Epidermal melanocyte (primary cell): ENCODE results near the gene C11orf71.

Source experiments
- DNase-seq: peaks from one replicate; pipeline ENCODE4 v3.0.0; 2011; ENCODE audit warnings: low spot score; ENCODE audit not compliant: insufficient read length

Gene C11orf71, protein sequence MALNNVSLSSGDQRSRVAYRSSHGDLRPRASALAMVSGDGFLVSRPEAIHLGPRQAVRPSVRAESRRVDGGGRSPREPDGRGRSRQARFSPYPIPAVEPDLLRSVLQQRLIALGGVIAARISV

DNA sequence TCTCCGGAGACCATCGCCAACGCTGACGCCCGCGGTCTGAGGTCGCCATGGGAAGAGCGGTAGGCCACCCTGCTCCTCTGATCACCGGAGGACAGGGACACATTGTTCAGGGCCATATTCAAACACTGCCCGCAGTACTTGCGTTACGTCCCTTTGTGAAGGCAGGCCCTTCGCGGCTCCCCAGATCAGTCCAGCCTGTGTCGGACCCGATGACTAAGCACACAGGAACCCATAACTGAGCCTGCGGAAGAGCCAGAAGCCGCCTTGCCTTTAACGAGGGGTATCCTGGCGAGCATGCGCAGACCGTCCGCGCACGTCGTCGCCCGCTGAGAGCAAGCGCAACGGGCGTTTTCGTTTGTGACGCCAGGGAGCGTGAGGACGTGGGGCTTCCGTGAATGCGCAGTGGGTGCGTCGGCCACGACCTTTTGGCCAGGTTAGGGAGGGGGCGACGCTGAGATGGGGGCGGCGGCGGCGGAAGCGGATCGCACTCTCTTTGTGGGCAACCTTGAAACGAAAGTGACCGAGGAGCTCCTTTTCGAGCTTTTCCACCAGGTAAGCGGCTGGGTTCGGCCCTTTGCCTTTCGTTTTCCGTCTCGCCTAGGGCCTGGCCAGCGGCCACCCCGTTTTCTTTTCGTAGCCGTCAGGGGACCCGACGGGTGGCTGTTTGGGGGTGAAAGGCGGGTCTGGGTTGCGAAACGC, at the start of gene C11orf71, which contains the start of gene RBM7:
Gene C11orf71 (minus strand): TSS at position 296 of the 699 bp plus-strand sequence. CDS start 180 bp downstream, at position 116.
Gene RBM7 (plus strand): TSS at position 451 of the 699 bp plus-strand sequence. CDS start 6 bp downstream, at position 457.
- DNase-seq, result peak; percentile 84

DNA sequence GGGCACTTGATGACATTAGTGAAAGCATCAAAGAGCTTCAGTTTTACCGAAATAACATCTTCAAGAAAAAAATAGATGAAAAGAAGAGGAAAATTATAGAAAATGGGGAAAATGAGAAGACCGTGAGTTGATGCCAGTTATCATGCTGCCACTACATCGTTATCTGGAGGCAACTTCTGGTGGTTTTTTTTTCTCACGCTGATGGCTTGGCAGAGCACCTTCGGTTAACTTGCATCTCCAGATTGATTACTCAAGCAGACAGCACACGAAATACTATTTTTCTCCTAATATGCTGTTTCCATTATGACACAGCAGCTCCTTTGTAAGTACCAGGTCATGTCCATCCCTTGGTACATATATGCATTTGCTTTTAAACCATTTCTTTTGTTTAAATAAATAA, 49.5 kb upstream of the C11orf71 start:
- DNase-seq, result no peak

DNA sequence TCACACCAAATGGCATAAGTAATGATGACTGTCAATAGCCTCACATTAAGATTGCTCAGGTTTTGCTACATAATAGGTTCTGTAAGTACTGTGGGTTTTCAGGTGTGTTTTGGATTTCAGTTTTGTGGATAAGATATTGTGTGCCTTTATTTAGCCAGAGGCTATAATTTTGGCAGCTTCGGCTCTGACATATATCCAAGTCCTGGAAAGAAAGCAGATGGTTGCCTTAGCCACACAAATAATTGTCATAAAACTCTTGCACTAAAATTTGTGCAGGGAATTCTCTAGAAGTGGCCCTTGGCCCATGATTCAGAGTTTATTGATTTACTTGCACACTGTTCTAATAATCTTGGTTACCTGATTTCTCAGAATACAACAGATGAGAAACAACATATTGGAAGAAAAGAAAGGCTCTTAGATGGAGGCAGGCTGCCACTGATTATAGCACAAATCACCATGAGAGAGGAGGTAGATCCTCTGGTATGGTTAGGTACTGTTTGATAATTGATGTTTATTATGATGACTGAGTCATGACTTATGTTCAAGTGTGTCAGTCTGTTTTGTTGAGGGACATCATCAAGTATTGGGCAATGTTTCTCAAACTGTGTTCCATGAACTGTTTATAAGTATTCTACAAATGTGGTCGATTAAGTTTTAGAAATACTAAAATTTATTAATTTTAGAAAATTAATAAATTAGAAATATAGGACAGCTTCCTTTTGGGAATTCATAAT, 48.6 kb upstream of the C11orf71 start:
- DNase-seq, result no peak

DNA sequence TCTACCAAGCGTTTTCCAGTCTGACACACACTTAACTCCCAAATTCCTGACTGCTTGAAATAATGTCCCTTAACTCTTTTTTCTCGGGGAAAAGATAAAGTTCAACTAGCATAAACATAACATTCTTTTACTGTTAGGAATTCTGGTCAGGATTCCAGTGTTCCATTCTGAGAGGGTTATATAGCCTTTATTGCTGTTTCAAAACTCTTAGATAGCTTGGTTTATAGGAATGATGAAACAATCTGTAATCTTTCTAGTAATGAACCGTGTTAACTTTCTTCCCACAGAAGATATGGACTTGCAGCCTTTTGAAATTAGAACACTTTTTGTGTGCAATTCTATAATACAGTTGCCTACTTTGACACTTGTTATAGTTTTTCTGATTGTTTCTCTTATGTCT, 47.6 kb upstream of the C11orf71 start:
- no peak for DNase-seq

DNA sequence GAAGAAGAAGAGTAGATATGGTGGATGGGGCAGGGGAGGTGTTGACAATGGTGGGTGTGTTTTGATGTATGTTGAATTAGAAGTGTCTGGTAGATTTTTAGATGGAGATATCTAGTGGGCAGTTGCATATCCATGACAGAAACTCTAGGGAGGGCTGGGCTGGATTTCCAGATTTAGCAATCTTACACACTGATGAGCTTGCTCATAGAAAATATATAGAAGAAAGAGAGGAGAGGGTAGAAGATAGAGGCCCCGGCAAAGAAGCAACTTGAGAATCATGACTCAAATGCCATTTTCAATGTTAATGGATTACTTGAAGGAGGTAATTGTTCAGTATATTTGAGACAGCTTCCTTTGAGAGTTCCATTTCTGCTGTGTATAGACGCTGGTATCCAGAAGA, 47.1 kb upstream of the C11orf71 start:
- no peak for DNase-seq

DNA sequence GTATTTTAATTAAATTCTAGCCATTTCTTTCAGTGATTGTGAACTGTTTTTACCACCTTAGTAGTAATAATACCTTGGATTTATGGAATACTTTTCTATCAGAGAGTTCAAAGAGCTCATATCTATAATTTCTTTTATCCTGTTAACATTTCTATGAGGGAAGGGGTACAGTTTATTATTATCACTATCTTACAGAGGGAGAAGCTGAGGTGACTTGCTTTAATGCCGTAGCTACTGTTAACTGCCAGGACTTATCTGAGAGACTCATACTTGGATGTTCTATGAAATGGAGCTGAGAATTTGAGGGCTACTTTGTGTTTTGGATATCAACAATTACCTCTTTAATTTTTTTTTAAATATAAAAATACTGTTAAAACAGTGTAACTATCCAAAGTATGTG, 42.2 kb upstream of the C11orf71 start:
- no peak for DNase-seq

DNA sequence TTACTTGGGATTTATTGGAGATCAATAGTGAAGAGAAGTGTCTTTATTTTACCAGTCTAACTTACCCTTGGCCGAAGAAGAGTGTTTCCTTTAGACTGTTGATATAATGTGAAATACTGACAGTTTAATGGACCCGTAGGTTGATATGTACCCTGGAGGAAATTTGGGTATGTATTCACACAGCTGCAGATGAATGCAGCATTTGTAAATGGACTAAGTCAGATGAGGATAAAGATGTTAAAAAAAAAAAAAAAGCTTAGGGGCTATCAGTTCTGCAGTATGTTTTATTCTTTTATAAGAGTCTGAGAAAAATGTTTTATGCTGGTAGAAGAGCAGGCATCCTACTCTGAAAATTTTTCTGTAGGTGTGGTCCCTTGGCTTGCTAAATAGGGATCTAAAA, 41.6 kb upstream of the C11orf71 start:
- peak; percentile 58 for DNase-seq

DNA sequence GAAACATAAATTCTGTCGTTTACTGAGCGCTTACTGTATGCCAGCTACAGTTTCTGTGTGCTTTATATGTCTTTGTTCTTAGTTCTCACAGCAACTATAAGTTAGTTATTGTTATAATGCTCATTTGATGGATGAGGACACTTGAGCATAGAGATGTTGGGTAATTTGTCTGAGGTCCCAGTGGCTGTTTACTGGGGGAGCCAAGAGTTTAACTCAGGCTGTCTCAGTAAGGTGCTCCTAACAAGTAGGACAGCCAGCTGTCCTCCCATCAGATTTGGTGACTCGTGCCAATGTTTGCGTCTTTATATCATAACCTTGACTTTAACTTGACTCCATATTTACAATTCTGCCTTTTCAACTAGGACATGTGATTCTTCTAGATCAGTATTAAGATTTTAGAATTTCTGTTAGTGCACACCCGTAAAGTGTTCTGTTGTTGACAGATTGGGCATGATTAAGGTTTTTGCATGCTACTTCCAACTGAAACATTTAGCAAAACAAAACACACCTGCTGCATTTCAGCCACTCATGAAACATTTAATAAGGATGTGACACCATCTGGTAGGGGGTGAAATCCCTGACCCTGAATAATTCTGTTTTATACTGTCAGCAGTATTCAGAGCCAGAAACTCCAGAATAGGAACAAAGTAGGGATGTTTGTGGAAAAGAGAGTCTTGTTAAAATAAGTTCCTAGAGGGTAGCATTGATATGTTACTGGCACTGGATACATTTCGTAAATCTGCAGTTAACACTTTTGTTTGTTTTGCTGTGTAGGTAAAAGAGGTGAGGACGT, 40.9 kb upstream of the C11orf71 start:
- no peak for DNase-seq

DNA sequence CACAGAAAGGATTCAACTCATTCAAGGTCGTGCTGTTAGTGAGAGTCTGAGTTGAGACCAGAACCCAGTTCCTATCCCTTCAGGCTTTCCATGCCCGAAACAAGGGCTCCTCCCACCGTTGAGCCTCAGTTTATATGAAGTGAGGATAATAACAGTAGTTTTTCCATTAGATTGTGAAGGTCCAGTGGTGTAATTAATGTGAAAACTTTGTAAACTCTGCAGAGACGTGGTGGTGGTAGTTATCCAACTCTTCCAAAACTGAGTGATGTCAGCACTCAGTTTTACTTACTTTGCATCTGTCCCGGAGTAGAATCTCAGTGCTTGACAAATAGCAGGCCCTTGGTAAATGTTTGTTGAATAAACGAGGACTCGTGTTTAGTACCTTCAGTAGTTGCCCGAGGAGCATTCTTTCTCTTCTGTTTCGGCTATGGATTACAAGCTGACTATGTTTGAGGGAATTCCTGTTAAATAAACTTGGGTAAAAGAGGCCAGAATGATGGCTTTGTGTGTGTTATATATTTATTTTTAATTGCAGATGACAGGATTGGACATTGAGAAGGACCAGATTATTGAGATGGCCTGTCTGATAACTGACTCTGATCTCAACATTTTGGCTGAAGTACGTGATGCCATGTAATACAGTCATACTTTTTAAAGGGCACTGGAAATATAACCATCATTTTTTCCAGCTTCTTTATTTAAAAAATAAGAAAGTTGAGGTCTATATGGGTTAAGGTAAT, 40.0 kb upstream of the C11orf71 start:
- no peak for DNase-seq

DNA sequence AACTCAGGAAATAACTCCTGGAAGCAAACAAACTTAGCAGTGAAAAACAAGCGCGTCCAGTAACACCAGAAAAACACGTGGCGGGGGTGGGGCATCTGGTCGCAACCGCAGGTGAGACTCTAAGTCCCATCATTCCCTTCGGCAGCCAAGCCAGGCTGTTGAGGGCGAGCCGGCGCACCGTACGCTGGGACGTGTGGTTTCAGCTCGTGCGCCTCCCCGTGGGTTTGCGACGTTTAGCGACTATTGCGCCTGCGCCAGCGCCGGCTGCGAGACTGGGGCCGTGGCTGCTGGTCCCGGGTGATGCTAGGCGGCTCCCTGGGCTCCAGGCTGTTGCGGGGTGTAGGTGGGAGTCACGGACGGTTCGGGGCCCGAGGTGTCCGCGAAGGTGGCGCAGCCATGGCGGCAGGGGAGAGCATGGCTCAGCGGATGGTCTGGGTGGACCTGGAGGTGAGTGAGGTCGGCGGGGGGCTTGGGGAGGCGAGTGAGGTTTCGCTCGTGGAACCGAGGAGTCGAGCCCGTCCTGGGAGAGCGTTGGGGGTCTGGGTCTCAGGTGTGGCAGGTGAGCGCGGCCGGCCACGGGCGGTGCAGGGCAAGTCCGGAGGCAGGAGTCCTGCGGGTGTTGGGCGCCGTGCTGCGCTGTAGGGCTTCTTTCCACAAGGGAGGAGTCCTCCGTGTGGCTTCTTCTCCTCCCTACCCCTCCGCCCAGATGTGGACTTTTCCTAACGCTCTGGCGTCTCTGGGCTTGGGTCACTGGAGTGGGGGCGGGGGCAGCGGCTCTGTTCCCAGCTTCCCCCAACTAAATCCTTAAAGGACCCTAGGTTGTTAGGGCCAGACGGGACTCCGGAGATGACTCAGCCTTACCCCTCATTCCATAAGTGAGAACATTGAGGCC, 39.2 kb upstream of the C11orf71 start, which contains the start of gene REXO2:
Gene REXO2 (plus strand): TSS at position 239 of the 892 bp plus-strand sequence. CDS start 62 bp downstream, at position 301.
- DNase-seq, result peak; percentile 76

DNA sequence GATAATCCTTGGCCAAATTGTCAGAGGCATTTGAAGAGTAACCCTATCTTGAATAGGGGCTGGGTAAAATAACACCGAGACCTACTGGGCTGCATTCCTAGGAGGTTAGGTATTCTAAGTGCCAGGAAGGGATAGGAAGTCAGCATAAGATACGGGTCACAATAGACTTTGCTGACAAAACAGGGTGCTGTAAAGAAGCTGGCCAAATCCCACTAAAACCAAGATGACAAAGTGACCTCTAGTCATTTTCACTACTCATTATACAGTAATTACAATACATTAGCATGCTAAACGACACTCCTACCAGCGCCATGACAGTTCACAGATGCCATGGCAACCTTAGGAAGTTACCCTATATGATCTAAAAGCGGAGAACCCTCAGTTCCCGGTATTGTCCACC, 38.0 kb upstream of the C11orf71 start:
- DNase-seq, result no peak

DNA sequence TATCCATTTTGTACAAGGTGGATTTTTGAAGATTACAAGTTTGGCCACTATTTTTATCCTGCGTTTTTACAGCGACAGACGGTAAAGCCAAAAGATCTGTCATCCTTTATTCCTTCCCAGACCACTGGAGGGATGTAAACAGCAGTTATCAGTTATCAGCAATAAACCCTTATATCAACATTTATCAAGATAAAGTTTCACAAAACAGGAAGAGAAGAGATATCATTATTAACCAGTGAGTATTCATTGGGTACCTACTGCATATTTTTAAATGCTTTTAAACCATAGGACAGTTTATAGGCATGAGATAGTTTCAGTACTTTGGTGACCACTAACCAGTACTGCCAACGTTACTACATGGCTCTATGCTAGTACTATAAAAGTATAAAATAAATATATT, 33.1 kb upstream of the C11orf71 start:
- no peak for DNase-seq

DNA sequence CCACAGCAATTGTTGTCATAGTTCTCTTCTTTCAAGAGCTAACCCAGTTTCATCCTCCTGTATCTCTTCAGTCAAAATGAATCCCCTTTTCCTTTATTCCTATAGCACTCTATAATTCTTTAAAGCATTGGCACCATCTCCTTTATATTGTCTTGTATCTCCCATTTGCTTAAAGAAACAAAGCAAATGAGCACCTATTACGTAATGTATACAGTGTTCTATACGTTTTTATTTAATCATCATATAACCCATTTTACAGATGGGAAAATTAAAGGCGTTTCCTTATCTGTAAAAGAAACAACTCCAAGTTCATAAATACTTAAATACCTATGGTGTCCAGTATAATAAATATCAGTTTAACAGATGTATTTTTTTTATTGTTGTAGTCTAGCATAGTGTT, 32.6 kb upstream of the C11orf71 start:
- no peak for DNase-seq

DNA sequence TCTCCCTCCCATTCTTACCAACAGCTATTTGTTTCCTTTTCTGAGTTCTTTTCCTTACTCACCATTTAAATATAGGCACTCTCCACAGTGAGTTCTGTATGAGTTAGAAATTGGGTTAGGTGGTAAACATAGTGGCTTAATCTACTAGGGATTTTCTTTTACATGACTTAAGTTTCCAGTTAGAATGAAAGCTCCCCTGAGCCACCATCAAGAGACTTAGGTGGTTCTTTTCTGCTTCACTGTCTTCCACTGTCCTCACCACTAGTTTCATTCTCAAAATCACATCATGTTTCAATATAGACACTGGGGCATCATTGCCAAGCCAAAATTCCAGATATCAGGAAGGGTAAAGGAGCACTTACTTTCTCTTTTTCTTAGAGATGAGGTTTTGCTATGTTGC, 30.0 kb upstream of the C11orf71 start:
- DNase-seq, result no peak

DNA sequence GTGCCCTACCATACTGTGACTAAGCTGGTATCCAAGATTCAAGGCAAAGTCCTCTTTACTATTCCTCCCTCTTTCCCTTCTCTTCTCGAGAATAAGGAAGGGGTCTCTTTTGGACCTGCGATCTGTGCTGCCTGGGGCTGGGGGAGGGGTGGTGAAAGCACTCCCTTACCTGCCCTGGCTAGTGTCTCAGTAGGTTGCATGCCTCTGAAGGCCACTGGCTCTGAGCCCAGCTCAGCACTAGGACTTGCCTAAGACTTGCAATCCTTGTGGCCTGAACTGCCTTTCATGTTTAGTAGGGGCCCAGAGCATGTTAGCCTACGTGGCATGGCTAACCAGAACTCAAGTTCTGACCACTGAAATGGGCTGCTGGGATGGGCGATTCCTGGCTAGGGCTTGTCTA, 26.0 kb upstream of the C11orf71 start:
- DNase-seq, result no peak

DNA sequence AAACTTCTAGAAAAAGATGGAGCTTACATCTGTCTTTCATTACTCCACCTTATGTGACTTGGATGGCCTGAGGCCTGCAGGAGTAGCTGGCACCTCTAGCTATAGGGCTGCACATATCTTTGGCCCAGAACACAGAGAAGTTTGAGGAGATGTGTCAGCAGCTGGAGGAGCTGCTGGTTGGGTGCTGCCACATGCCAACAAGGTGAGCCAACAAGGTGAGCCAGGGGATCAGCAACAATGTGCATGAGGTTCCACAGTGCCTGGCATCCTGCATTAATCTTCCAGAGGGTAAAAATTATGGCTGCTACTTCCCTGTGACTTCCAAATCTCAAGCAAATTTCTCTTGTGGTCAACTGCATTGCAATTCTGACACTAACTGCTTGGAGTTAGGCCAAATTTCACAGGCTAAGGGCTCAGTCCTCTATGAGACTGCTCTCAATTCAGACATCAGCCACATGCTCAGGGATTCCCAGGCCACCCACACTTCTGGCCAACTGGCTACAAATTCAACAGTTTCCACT, 16.2 kb upstream of the C11orf71 start:
- DNase-seq, result no peak

DNA sequence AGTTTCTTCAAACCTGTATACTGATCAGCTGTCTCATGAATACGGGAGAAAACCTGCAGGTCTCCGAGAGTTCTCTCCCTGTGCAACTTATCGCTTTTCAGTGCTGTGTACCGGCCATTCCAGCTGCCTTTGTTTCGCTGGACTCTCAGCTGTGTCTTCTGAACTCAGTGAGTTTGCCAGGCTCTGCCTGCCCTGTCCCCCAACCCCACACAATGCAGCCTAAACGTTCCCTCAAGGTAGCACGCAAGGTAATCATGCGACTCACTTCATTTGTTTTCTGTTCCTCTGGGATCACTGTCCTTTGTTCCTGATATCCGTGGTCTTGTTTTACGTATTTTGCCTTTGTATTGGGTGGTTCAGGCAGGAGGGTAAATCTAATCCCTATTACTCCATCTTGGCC, 13.6 kb upstream of the C11orf71 start:
- DNase-seq, result no peak

DNA sequence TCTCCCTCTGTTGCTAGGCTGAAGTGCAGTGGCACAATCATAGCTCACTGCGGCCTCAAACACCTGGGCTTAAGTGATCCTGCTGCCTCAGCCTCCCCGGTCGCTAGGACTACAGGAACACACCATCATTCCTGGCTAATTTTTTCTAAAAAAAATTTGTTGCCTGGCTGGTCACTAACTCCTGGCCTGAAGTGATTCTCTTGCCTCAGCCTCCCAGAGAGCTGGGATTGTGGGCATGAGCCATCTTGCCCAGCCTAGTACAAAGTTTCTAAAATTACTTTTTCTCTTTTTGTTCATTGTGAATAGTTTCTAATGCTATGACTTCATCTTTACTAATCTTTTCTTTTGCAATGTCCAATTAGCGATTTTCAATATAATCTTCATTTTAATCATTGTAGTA, 12.6 kb upstream of the C11orf71 start:
- no peak for DNase-seq

DNA sequence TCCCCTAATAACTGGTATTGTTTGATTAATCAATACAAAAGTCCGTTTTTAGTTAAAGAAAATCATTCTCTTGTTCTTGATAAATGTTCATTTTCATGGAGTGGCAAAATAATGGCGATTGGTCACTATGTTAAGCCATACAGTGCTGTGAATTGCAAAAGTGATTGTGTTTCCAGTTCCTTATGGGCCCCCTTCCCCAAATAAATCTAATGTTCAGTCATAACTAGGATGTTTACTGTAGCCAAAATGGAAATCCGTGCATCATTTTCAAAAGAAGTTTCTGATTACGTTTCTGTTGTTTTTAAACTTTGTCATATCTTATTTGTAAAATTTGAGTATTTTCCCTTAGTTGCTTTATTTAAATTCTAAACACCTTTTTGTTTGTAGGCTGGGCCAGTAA, 1.0 kb upstream of the C11orf71 start:
- no peak for DNase-seq

DNA sequence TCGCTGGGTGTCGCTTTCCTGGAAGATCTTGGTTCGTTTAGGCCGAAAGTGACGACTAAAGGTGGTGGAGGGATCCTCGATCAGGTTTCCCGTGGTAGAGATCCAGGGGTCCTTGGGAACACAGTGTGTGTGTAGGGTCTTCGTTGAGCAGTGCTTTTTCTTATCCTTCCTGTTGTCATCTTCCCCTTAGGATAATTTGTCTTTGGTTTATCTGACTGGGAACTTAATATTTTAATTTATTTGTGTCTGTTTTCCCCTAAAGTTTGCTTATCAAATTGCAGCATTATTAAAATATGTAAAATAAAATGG, 558 bp upstream of the C11orf71 start:
- no peak for DNase-seq
